GM13976 (cell line): Measurements from ENCODE around the gene ATP2B2.

ENCODE experiments used
- DNase-seq: peaks from one replicate; pipeline ENCODE4 v3.0.0; 2012; ENCODE audit warnings: low spot score
- CTCF ChIP-seq: IDR thresholded peaks from 2 replicates; pipeline ENCODE4 v1.5.1; 2012; ENCODE audit warnings: borderline replicate concordance, mild to moderate bottlenecking; ENCODE audit not compliant: insufficient read depth; ENCODE audit errors: extremely low read depth, missing control alignments, control extremely low read depth
- in situ Hi-C: fragments of 300-500 bp; cut with MboI; formaldehyde crosslinking; loops from one replicate; pipeline ENCODE4 v1.12.0; 2022; ENCODE audit warnings: low sequenced_read_pairs, mixed read lengths, inconsistent platforms; ENCODE audit not compliant: unreplicated experiment

The ATP2B2 gene

GRCh38 chr3:10312861-10313260 is 192.5 kb downstream of the ATP2B2 start:
- no peak for TF ChIP-seq CTCF
- in situ Hi-C loops: no loop called here
- DNase-seq: no peak

- in situ Hi-C loops: no loop called here
- DNase-seq: no peak
- TF ChIP-seq CTCF: no peak
These were observed 193.0 kb downstream of the ATP2B2 start for GRCh38 chr3:10312391-10312790.

GRCh38 chr3:10311710-10312109 is 193.7 kb downstream of the ATP2B2 start:
- in situ Hi-C loops: no loop called here
- no peak for TF ChIP-seq CTCF
- DNase-seq: no peak

- in situ Hi-C loops: no loop called here
- DNase-seq: no peak
- TF ChIP-seq CTCF: no peak
These were observed 194.8 kb downstream of the ATP2B2 start for GRCh38 chr3:10310578-10310977.

GRCh38 chr3:10309736-10310135 is 195.7 kb downstream of the ATP2B2 start:
- DNase-seq: no peak
- TF ChIP-seq CTCF: no peak
- in situ Hi-C loops: no loop called here

GRCh38 chr3:10308678-10309077 is 196.7 kb downstream of the ATP2B2 start:
- no peak for DNase-seq
- in situ Hi-C loops: no loop called here
- no peak for TF ChIP-seq CTCF

- DNase-seq: no peak
- in situ Hi-C loops: no loop called here
- TF ChIP-seq CTCF: no peak
These were observed 199.2 kb downstream of the ATP2B2 start for GRCh38 chr3:10306156-10306555.
